ENCODE results near the gene MEGF10.

MEGF10 gene

DNA sequence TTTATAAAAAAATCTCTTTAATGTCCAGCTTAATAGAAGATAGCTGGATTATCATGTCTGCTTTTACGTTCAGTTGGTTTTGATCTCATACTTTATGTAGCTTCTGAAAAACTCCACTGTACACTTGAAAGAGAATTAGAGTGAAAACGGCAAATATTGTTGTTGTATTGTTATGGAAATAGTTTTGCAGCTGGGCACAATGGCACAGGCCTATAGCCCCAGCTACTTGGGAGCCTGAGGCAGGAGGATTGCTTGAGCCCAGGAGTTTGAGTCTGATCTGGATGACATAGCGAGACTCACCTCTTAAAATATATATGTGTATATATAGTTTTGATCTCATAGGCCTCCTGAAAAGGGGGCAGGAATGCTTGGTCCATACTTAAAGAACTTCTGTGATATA is 159.4 kb downstream of the MEGF10 start:
- no peak for DNase-seq

DNA sequence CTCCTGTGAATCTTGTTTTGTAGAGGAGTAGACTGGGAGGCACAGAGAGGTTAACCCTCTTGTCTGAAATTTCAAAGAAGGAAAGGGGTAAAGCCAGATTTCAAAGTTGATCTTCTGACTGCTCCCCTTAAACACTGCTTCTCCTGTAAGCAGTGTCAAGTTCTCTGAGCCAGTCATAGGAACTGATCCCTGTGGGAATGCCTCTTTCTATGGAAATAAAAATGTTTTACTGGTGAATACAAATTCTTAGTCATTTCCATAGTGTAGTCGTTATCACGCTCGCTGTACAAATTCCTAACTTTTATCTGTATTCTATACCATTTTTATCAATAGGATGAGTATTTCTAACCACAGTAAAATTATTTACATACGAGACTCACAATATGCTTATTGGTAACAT is 160.5 kb downstream of the MEGF10 start:
- no peak for DNase-seq

DNA sequence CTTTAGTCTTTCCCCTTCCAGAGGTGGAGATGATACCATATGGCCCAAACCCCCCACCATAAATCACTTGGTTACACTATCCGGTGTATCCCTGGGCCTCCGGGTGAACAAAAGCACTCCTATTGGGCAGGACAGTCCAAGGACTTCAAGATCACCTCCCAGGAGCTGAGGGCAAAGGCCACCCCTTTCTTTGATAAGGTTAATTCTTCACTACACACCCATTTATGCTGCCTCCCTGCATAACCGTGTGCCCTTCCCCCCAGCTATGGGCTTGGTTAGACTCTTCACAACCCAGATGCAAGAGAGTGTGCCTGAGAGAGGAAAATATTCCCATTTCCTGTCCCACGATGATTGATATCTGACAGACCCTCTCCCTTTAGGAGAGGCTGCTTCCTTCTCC is 162.0 kb downstream of the MEGF10 start:
- no peak for DNase-seq

GRCh38 chr5:127471211-127471610 is 180.6 kb downstream of the MEGF10 start:
- DNase-seq, result no peak

DNA sequence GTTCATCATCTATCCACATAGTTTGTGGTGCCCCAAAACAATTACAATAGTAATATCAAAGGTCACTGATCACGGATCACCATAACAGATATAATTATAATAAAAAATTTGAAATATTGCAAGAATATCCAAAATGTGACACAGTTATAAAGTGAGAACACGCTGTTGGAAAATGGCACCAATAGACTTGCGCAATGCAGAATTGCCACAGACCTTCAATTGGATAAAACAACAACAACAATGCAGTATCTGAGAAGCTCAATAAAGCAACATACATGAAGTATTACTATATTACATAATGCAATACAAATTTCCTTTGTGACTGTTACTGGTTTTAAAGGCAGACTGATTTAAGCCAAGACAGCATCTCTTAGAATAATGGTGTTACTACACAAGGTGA is 182.1 kb downstream of the MEGF10 start:
- no peak for DNase-seq

- DNase-seq, result no peak
These were observed 195.9 kb downstream of the MEGF10 start for GRCh38 chr5:127486471-127486870.

GRCh38 chr5:127492854-127493738 is 202.5 kb downstream of the MEGF10 start:
- no peak for DNase-seq

DNA sequence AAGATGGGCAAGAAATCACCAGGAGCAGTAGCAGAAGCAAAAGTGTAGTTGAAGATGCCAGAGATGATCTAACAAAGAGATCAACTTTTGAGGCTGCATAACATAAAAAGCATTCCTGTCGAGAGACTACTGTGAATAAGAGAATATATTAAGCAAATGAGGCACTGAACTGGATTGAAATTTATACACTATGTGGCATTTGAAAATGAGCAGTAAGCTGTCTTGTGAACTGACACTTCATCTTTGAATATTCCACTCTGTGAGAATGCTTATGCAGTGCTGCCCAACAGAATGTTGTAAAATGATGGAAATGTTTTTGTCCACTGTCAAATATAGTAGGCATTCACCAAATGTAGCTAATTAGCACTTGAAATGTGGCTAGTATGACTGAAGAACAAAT is 208.0 kb downstream of the MEGF10 start:
- no peak for DNase-seq

- DNase-seq, result no peak
These were observed 215.3 kb downstream of the MEGF10 start for GRCh38 chr5:127505905-127506304.

DNA sequence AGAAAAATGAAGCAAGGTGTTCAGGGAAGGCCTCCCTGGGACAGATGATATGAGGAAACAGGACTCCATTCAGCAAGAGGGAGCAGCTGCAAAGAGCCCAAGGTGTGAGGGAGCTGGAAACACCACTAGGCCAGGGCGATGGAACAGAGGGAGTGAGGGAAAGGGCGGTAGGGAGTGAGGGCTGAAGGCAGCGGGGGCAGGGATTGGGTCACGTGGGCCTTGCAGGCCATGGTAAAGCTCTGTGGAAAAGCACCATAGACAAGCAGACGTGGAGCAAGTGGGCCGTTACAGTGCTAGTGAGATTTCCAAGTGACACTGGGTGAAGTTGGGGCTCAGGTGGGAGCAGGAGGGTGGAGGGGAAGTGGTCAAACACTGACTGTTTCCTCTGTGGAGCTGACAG is 216.0 kb downstream of the MEGF10 start:
- no peak for DNase-seq

DNA sequence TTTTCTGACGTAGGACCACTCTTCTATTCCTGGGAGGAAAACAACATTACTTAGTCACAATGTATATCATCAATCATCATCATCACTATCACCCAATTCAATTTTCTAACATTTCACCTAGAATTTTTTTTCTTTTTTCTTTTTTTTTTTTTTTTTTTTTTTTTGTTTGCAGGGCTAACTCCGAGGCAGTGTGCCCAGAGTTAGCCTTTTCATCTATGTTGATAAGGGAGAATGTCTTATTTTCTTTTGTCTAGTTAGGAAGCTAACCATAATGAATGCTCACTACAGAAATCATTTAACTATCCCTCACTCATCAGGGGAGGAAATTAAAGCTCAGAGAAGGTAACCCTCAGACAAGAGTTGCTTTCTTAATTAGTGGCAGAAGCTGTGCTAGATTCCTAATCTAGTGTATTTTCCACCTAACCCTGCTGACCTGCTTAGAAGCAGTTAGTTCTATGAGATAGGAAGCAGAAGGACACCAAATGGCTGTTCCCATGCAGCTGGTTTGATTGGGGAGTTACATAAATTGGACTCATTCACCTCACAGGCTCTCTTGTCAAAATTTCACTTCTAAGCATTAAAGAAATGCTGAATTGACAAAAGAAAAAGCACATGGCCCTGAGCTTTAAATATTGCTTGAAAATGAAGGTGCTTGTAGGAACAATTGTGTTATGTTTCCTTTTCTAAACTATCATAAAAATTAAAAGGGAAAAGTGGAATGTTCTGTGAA is 218.2 kb downstream of the MEGF10 start:
- no peak for DNase-seq

All from effector CD8-positive, alpha-beta T cell (primary cell).